HG03575 (cell line): Measurements from ENCODE around the gene MAGI3.
"Not testable (repeated sequence)": the region's sequence is repeated elsewhere in the genome, so short reads cannot be mapped to it uniquely, and the experiment has no call there.

Source experiments
- ATAC-seq: cut with Tn5 transposase; IDR thresholded peaks from one replicate; pipeline ENCODE4 v1.9.1; 2021; ENCODE audit not compliant: unreplicated experiment, insufficient number of reproducible peaks, low FRiP score; ENCODE audit errors: extremely low read depth

MAGI3 gene

DNA sequence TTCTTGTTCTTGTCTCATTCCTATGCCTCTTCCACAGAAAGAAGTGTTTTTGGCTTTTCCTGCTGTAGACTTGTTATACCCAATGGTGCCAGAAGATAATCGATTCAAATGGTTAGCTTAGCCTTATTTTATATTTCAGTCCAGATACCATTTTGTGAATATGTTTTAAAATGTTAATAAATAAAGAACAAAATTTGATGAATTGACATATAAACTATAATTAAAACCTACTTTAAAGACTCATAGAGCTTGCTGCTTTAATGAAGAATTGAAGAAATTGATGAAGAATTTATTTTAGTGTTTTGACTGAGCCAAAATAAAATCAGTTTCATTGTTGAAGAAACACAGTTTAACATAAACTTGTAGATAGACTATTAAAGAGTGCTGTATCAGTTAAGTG lies 152.8 kb downstream of the MAGI3 start:
- ATAC-seq, result no peak

DNA sequence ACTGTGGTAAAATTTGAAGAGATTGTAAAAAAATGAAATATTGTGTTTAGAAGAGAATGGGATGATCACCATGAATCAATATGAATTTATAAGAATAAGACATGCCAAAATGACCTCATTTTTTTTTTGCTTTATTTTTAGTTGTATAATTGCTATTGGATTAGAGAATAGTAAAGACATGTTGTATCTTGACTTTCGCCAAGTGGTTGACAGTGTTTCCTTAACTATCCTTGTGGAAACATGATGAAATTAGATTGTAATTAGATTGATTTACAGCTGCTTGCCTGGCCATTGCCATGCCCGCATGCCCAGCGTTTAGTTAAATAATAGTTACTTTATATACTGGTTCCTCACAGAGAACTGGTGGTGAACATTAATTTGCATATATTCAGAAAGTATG lies 154.9 kb downstream of the MAGI3 start:
- no peak for ATAC-seq

DNA sequence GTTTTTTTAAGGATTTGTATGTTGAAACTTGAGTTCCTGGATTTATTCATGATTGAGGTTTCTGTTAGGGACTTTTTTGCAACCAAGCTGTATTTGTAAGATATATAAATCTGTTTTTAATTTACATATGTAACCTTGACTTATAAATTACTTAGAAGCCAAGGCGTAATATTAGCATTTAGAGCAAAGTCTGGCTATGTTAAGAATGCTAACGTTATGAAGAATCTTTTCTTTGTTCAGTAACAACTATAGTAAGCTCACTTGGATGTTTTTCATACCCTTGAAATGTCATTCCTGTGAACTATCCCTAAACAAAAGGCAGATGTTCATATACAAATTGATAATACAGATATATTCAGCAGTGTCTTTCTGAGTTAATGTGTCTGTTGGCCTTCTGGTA lies 155.3 kb downstream of the MAGI3 start:
- no peak for ATAC-seq

DNA sequence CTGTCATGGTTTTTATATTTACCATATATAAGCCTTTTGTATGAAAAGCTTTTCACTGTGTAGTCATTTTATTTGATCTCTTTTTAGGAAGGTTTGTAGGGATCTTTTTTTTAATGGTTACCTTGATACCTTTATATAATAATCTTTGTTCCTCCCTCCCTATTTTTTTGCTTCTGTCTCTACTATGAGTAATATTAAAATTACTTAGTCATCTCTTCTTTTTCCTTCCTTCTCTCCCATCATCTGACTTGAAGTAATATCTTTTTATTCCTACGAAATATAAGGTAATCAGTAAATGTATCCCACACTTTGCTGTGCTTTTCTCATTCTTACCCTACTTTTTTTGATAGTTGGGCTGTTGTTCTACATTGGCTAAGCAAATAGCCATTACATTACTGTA lies 161.4 kb downstream of the MAGI3 start:
- no peak for ATAC-seq

DNA sequence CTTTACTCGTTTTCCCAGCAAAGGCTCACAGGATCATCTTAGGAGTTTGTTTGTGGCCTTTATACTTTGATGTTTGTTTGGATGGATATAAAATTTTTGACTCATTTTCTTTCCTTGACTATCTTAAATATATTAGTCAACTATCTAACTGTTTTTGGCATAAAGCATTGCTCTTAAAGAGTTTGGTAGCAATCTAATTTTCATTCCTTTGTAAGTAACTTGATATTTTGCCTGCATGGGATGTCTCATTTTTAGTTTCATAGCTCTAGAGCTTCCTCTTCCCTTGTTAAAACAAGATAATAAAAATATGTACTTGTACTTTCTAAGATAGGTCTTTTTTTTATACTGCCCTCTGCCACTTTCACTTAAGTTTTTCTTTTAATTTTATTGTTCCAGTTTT lies 161.9 kb downstream of the MAGI3 start:
- ATAC-seq, result no peak

DNA sequence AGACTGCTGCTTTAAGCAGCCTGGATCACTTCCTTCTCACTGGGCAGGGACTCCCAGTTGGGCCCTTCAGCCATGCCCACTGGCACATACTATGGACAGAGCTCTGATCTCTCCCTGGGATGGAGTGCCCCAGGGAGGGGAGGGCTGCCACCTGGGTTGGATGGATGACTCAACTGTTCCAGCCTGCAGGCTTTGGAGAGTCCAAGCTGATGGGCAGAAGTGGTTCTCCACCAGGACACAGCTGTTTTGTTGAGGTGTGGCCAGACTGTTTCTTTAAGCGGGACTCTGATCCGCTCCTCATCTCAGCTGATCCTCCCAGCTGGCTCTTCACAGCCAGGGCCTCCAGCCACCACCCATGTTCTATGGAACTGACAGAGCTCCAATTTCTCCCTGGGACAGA lies 166.9 kb downstream of the MAGI3 start:
- ATAC-seq, result no peak

DNA sequence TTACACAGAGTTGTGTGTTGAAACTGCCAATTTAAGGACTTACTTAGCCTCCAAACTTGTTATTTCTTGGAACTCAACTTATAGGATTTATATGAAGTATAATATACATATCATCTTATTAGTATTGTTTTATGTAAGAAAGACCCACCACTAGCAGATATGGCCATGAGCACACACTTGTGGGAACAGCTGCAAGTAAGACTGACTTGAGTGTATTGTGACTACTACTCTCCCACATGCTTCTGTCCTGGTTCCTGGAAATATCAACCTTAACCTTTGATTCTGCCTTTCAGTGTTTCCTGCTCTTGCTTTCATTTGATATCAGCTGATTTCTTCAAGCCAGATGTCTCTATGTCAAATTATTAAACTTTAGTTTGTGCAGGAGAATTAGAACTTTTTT lies 175.3 kb downstream of the MAGI3 start:
- ATAC-seq, result no peak

DNA sequence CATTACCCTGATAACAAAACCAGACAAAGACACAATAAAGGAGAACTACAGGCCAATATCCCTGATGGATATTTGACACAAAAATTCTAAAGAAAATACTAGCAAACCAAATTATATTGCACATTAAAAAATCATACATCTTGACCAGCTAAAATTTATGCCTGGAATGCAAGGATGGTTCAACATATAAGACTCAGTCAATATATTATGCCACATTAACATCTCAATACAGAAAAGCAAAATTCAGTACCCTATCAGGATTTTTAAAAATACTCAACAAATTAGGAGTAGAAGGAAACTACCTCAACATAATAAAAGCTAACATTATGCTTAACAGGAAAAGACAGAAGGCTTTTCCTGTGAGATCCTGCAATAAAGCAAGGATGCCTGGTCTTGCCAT lies 177.1 kb downstream of the MAGI3 start:
- no peak for ATAC-seq

DNA sequence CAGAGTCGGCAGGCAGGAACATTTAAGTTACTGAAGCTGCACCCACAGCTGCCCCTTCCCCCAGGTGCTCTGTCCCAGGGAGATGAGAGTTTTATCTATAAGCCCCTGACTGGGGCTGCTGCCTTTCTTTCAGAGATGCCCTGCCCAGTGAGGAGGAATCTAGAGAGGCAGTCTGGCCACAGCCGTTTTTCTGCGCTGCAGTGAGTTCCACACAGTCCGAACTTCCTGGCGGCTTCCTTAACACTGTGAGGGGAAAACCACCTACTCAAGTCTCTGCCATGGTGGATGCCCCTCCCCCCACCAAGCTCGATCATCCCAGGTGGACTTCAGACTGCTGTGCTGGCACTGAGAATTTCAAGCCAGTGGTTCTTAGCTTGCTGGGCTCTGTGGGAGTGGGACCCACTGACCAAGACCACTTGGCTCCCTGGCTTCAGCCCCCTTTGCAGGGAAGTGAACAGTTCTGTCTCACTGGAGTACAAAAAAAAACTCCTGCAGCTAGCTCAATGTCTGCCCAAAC lies 185.5 kb downstream of the MAGI3 start:
- ATAC-seq, result not testable (repeated sequence)

DNA sequence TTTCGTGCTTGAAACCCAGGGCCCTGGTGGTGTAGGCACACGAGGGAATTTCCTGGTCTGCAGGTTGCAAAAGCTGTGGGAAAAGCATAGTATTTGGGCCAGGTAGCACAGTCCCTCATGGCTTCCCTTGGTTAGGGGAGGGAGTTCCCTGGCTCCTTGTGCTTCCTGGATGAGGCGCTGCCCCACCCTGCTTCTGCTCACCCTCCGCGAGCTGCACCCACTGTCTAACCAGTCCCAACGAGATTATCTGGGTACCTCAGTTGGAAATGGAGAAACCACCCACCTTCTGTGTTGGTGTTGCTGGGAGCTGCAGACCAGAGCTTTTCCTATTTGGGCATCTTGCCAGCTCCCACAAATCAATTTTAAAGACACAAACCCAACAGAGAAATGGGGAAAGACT lies 186.0 kb downstream of the MAGI3 start:
- no peak for ATAC-seq

DNA sequence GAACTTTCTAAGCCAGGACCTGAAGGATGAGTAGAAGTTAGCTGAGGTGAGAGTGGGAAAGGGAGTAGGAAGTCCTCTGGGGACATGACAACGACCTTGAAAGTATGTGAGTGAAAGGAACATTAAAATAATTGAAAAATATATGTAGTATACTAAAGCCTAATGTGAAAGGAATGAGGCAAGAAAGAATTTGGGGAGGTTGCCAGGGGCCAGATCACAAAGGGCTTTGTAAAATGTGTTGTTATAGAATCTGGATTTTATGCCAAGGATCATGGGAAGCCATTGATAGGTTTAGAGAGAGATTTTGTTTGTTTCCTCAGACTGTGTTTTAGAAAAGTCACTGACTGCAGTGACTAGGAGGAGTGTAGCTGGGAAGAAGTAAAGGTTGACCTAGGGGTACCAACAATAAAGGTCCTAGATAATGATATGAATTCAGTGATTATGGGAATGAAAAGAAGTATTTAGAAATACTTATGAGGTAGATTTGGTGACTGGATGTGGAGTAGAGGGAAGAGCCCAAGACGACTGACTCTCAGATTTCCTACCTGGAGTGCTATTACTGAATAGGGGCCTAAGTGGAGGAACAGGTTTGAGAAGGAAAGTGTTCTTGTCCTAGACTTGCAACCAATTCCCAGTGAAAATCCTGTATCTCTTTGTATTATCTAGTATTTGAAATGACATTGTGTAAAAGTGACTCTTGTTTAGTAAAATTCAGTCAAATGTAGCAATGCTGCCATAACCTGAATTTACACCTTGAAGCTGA lies 189.1 kb downstream of the MAGI3 start:
- no peak for ATAC-seq

DNA sequence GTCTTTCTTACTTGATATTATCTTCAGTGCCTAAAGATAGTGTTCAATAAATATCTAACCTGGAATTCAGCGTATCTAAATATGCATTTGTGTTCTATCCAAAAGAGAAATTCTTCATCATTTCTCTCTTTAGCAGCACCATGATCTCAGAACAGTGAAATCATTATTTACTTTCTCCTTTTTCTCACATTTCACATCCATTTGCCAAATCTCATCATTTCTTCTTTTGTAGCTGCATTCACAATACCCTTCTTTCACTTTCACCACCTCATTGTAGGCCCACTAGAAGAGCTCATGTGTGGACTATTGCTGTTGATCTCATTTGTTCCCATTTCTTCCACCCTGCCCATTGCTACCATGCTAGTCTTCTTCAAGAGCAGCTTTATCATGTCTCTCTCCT lies 191.0 kb downstream of the MAGI3 start:
- ATAC-seq, result no peak

DNA sequence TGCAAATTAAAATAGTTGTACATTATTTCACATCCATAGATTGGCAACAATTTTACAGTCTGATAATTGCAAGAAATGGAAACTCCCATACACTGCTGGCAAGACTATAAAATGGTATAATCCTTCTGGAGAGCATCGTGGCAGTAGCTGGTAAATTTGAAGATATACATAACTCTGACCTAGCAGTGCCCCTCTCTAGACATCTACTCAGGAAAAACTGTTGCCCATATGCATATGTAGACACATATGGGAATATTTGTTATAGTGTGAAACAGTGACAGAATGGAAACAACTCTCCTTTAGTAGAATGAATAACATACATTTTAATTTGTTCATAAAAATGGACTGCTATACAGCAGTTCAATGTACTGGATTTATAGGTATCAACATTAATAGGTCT lies 191.8 kb downstream of the MAGI3 start:
- no peak for ATAC-seq

DNA sequence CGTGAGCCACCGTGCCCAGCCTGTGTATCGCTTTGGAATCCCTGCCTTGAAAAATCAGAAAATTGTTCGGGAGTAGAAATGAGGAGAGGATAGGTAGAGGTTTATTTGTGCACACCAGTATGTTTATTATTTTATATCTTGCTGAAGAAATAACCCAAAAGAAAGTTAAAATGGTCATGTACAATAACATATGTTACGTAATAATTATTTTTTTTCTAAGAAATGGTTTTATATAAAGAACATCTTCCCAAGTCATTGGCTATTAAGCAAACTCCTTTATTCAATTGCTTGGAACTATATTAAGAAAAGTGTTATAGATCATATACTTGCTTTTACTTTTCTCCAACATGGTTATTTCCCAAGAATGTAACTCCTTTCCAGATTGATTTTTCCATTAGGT lies 197.2 kb downstream of the MAGI3 start:
- ATAC-seq, result no peak

DNA sequence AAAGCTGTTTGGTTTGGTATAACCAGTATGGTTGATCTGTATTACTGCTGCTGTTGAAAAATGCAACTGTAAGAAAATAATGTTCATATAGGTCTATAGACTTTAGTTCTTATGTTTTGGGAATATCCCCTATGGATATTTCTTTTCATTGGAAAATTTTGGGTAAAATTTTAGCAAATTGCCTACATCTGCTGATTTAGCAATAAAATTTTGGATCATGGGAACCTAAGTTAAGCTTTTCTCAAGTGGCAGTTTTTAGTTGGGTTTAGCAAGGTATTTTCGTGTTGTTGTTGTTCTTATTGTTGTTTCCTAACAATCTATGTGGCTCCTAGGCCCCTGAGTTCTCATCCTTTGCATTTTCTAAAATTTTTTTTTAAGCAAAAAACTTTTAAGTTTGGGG lies 201.9 kb downstream of the MAGI3 start:
- no peak for ATAC-seq

DNA sequence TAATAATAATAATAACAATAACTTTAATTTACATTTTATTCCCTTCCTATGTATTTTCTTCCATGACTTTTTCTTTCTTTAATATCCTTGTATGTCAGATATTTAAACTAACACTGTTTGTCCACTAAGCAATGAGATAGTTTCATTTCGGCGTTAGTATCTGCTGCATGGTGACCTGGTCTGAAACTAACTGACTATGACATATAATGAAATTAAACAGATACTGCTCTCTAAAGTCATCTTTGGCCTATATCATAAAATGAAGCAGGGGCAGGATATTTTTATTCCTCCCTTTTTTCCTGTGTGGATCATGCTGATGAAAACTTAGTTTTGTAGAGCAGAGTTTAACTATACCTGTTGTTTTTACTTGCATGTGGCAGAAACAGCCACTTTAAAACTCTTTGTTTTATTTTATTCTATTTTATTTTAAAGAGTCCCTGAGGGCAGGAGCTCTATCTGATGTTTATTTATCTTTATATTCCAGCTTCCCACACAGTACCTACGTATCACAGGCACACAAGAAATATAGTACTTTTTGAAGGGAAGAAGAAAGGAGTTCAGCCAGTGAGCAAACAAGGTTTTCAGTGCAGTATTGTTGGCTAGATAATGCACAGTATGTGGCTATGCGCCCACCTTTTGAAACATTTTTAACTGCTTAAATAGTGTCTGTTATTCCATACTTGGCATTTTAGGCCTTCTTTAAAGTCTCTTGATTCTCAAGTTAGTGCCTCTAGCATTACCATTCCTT lies 203.4 kb downstream of the MAGI3 start:
- no peak for ATAC-seq

DNA sequence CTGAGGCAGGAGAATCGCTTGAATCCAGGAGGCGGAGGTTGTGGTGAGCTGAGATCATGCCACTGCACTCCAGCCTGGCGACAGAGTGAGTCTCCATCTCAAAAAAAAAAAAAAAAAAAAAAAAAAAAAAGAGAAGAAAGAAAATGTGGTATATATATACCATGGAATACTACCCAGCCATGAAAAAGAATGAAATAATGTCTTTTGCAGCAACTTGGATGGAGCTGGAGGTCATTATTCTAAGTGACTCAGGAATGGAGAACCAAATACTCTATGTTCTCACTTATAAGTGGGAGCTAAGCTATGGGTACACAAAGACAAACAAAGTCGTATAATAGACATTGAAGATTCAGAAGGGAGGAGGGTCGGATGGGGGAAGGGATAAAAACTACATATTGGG lies 214.2 kb downstream of the MAGI3 start:
- ATAC-seq, result not testable (repeated sequence)

DNA sequence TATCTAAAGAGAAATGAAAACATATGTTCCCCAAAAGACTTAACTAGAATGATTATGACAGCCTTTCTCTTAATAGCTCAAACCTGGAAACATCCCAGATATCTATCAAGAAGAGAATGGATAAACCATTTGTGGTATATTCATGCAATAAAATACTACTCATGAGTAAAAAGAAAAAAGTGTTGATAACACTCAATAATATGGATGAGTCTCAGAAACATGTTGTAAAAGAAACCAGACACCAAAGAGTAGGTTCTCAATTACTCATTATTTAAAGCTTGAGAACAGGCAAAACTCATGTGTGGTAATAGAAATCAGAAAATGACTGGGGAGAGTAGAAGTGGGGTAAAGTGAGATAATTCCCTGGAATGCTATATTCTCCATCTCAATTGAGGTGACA lies 214.8 kb downstream of the MAGI3 start:
- ATAC-seq, result no peak

DNA sequence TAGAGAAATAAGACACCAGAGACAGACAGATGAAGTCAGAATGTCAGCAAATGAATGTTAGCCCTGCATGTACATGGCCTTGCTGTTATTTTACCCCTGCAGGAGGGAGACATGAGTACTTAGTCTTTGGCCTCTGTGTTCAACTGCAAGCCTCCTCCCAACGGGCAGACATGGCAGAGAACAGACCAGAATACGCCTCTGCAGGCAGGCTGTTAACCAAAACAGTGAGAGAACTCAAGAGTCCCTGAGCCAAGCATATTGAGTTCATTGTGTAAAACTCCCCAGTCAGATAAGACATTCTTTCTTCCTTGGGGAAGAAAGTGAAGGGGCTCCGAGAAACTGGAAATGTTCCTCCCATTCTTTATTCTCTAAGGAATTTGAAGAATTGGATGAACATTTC lies 218.1 kb downstream of the MAGI3 start:
- ATAC-seq, result no peak

DNA sequence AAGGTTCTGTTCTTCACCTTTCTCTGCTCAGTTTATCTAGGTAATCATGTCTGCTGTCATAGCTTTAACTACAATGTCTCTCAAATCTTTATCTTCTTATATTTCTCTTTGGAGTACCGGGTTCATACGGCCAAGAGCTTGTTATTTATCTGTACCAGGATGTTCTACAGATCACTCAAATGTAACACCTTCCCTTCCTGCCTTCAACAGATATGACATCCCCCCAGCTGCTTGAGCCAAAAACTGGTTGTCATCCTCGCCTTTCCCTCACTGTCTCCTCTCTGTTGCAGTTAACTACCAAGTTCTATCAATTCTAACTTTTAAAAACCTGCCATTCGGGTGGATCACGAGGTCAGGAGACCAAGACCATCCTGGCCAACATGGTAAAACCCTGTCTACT lies 220.1 kb downstream of the MAGI3 start:
- no peak for ATAC-seq
